ENCODE measurements around the gene SFSWAP. TPM values are rescaled to one million over a fixed set of nuclear protein-coding genes. Genes with fewer than 3 reads are reported as not detected.

Gene SFSWAP
- total and polyA plus RNA-seq, 4 donors, result 6.1 to 21.6 (median 10.1) TPM

DNA sequence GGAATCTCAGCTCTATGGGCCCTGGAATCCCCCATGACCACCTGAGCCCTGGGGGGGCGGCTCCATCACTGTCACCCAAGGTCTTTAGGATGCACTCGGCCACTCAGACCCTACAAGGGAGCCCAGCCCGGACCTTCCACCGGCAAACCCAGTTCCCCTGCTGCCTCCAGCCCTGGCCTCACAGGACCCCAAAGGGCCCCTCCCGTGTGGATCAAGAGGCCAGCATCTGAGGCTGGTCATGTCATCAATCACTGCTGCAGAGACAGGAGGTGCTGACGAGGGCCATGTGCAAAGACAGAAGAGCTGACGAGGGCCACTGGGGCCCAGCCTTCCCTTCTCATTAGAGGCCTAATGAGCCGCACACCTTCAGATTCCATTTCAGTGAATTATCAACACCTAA, 39.0 kb upstream of the SFSWAP start:
- Histone ChIP-seq H3K9me3 (ENCODE audit: control insufficient read depth in 4 of 4, low read length in 3 of 4) (peaks cover 0 to 2% (median 0%) of the 10 kb centered on the region in 4 donors), H3K27me3 (ENCODE audit: control insufficient read depth in 4 of 4, insufficient read depth in 4 of 4, low read length in 3 of 4) (peaks cover 0 to 3% (median 0%) of the 10 kb centered on the region in 4 donors), H3K9ac (ENCODE audit: low read depth in 1 of 2, low read length in 2 of 2) (no peak overlapping the region), H3K36me3 (ENCODE audit: control insufficient read depth in 4 of 4, insufficient read depth in 3 of 4, low read depth in 1 of 4, low read length in 3 of 4) (no peaks in the 10 kb centered on the region), H3K4me1 (ENCODE audit: control insufficient read depth in 4 of 4, insufficient read depth in 4 of 4, low read length in 3 of 4) (no peaks in the 10 kb centered on the region), H3K27ac (ENCODE audit: low read depth in 1 of 2, low read length in 2 of 2) (no peak overlapping the region), H3K4me3 (ENCODE audit: low read depth in 1 of 3, low read length in 3 of 3) (no peak overlapping the region)
- WGBS, result 54% methylated on average over 8 of the region's 8 CpGs
- no peak for DNase-seq (ENCODE audit: low spot score)
- TF ChIP-seq TAF1 (conservative IDR thresholded peaks at IDR 0.05), result no peak
- no peak for TF ChIP-seq REST (IDR thresholded peaks at IDR 0.05)
- TF ChIP-seq SP1 (IDR thresholded peaks at IDR 0.05), result no peak
- TF ChIP-seq FOXA1 (IDR thresholded peaks at IDR 0.05), result no peak
- no peak for TF ChIP-seq HNF4G (IDR thresholded peaks at IDR 0.05)

- H3K4me3 ChIP-seq (ENCODE audit: low read depth in 1 of 3, low read length in 3 of 3), result no peak overlapping the region
- no peaks in the 10 kb centered on the region for H3K4me1 ChIP-seq (ENCODE audit: control insufficient read depth in 4 of 4, insufficient read depth in 4 of 4, low read length in 3 of 4)
- no peak overlapping the region for H3K9ac ChIP-seq (ENCODE audit: low read depth in 1 of 2, low read length in 2 of 2)
- 75% methylated on average over 17 of the region's 17 CpGs for WGBS
- peaks cover 0 to 3% (median 0%) of the 10 kb centered on the region in 4 donors for H3K27me3 ChIP-seq (ENCODE audit: control insufficient read depth in 4 of 4, insufficient read depth in 4 of 4, low read length in 3 of 4)
- no peaks in the 10 kb centered on the region for H3K36me3 ChIP-seq (ENCODE audit: control insufficient read depth in 4 of 4, insufficient read depth in 3 of 4, low read depth in 1 of 4, low read length in 3 of 4)
- TF ChIP-seq RAD21 (IDR thresholded peaks at IDR 0.05), result no peak
- no peak for TF ChIP-seq SP1 (IDR thresholded peaks at IDR 0.05)
- TF ChIP-seq TAF1 (conservative IDR thresholded peaks at IDR 0.05), result no peak
- TF ChIP-seq EGR1 (IDR thresholded peaks at IDR 0.05; ENCODE audit: low read depth in 2 of 2), result no peak
- no peak for TF ChIP-seq FOXA1 (IDR thresholded peaks at IDR 0.05)
- TF ChIP-seq, protein P1, sequence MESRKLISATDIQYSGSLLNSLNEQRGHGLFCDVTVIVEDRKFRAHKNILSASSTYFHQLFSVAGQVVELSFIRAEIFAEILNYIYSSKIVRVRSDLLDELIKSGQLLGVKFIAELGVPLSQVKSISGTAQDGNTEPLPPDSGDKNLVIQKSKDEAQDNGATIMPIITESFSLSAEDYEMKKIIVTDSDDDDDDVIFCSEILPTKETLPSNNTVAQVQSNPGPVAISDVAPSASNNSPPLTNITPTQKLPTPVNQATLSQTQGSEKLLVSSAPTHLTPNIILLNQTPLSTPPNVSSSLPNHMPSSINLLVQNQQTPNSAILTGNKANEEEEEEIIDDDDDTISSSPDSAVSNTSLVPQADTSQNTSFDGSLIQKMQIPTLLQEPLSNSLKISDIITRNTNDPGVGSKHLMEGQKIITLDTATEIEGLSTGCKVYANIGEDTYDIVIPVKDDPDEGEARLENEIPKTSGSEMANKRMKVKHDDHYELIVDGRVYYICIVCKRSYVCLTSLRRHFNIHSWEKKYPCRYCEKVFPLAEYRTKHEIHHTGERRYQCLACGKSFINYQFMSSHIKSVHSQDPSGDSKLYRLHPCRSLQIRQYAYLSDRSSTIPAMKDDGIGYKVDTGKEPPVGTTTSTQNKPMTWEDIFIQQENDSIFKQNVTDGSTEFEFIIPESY (IDR thresholded peaks at IDR 0.05), result no peak
- no peak for TF ChIP-seq YY1 (IDR thresholded peaks at IDR 0.05)
- no peak for TF ChIP-seq RXRA (IDR thresholded peaks at IDR 0.05)
- no peak for TF ChIP-seq JUND (IDR thresholded peaks at IDR 0.05)
- TF ChIP-seq, protein P2, sequence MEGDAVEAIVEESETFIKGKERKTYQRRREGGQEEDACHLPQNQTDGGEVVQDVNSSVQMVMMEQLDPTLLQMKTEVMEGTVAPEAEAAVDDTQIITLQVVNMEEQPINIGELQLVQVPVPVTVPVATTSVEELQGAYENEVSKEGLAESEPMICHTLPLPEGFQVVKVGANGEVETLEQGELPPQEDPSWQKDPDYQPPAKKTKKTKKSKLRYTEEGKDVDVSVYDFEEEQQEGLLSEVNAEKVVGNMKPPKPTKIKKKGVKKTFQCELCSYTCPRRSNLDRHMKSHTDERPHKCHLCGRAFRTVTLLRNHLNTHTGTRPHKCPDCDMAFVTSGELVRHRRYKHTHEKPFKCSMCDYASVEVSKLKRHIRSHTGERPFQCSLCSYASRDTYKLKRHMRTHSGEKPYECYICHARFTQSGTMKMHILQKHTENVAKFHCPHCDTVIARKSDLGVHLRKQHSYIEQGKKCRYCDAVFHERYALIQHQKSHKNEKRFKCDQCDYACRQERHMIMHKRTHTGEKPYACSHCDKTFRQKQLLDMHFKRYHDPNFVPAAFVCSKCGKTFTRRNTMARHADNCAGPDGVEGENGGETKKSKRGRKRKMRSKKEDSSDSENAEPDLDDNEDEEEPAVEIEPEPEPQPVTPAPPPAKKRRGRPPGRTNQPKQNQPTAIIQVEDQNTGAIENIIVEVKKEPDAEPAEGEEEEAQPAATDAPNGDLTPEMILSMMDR (IDR thresholded peaks at IDR 0.05; ENCODE audit: low read depth, low read length, missing input control), result no peak
- TF ChIP-seq ATF3 (IDR thresholded peaks at IDR 0.05), result no peak
- no peak for TF ChIP-seq FOXA2 (IDR thresholded peaks at IDR 0.05)
- peaks cover 0 to 2% (median 0%) of the 10 kb centered on the region in 4 donors for H3K9me3 ChIP-seq (ENCODE audit: control insufficient read depth in 4 of 4, low read length in 3 of 4)
- H3K27ac ChIP-seq (ENCODE audit: low read depth in 1 of 2, low read length in 2 of 2), result no peak overlapping the region
- DNase-seq (ENCODE audit: low spot score), result no peak
These were observed 38.5 kb upstream of the SFSWAP start for GRCh38 chr12:131672311-131672940.
